Upper lobe of left lung (tissue), 4 donors: ENCODE measurements around the gene PRKAG2.

Source experiments
- CTCF ChIP-seq, 6 experiments: fragments of 450-650 bp in 4 of 6; fragments of 200-600 bp in 2 of 6; sonication (generic) in 2 of 6; IDR thresholded peaks; one replicate each; pipeline ENCODE4 v1.5.1; 2016 to 2019; ENCODE audit warnings: antibody characterized with exemption in 6 of 6
- POLR2A ChIP-seq, 4 donors: fragments of 450-650 bp; IDR thresholded peaks; one replicate each; pipeline ENCODE4 v1.5.1; 2016 to 2017; ENCODE audit warnings: antibody characterized with exemption in 4 of 4, mild to moderate bottlenecking in 2 of 4

GRCh38 chr7:151774951-151775350, 102.0 kb downstream of the PRKAG2 start:
- TF ChIP-seq CTCF (IDR thresholded peaks at IDR 0.05), result no peak
- no peak for TF ChIP-seq POLR2A (IDR thresholded peaks at IDR 0.05)
